Pancreas (tissue), 10 donors: ENCODE results near the gene CREBL2. TPM values are rescaled to one million over a fixed set of nuclear protein-coding genes. Genes with fewer than 3 reads are reported as not detected.

Experiments used
- ATAC-seq, 4 donors: fragments of 200-7000 bp; cut with Tn5 transposase; one replicate each; pipeline versions ENCODE4 v1.8.0 to v1.9.1; 2020; ENCODE audit warnings: mild to moderate bottlenecking in 4 of 4, moderate library complexity in 4 of 4
- DNase-seq, 6 donors: peaks; one replicate each; pipeline ENCODE4 v3.0.0-alpha.2; 2020
- FAIRE-seq: peaks from 2 replicates; lab custom pipeline; 2012; peaks lifted over from hg19 to GRCh38; lab: Jason Lieb, UNC
- H3K27ac ChIP-seq, 4 donors: fragments of 200-600 bp; sonication (generic); 1 replicate in 3 of 4; 2 replicates in 1 of 4; pipeline versions ENCODE4 v1.5.0 to v1.8.0; 2020
- H3K27me3 ChIP-seq, 4 donors: fragments of 200-600 bp; one replicate each; pipeline ENCODE4 v1.8.0; 2021
- H3K36me3 ChIP-seq, 3 donors: fragments of 200-600 bp; sonication (generic) in 1 of 3; one replicate each; pipeline versions ENCODE4 v1.5.0 to v1.8.0; 2020 to 2021
- H3K4me1 ChIP-seq, 3 donors: fragments of 200-600 bp; one replicate each; pipeline ENCODE4 v1.8.0; 2021
- H3K4me3 ChIP-seq, 4 donors: fragments of 200-600 bp; sonication (generic) in 2 of 4; one replicate each; pipeline versions ENCODE4 v1.5.0 to v1.8.0; 2020 to 2021
- H3K9me3 ChIP-seq, 4 donors: fragments of 200-600 bp; one replicate each; pipeline ENCODE4 v1.8.0; 2021
- WGBS, 2 donors: extraction: QIAGEN DNeasy Blood & Tissue Kit; methylation state at CpG; one replicate each; pipeline ENCODE4 v1.1.7; 2013; 5-methylcytosine and 5-hydroxymethylcytosine counted together
- intact Hi-C, 3 donors: fragments of 100-400 bp; cut with DNase I; formaldehyde crosslinking; loops; one replicate each; pipeline versions ENCODE4 v1.11.1 to v1.14.2; 2022
- polyA plus RNA-seq, 2 donors: library from polyadenylated mRNA; stranded (reverse); fragments of 200-250 nt; gene quantifications; one replicate each; pipeline ENCODE4 v1.2.3, GENCODE V29; 2013
- total RNA-seq, 6 donors: library from RNA; stranded (reverse); fragmentation: NEBNext Ultra II Directional in 4 of 6; extraction: Animal tissue kit (Norgen Biotek cat#: 25700) in 4 of 6; gene quantifications; one replicate each; pipeline versions ENCODE4 v1.2.1 to v1.2.4, GENCODE V29; 2021 to 2023
- TF ChIP-seq, protein P1 (sequence below), 4 donors: fragments of 200-600 bp; sonication (generic) in 3 of 4; IDR thresholded peaks; one replicate each; pipeline versions ENCODE4 v1.5.0 to v1.8.0; 2021; ENCODE audit warnings: antibody characterized with exemption in 4 of 4
- donor health status: healthy with polysubstance abuse.
- donor health status: DM: no; HTN: no; CAD: no; lungs with moderate emphysema.
- donor health status: DM: no; HTN: no; CAD: no.
- donor health status: control.
- donor health status: control.
- donor health status: Bipolar disorder and iron deficiency.
- donor health status: DM: yes; HTN: yes; CAD: no.
- donor health status: DM: no; HTN: no; CAD: no.
- donor health status: DM: no; HTN: no; CAD: no.
- donor health status: DM: yes; HTN: yes; CAD: no.

The CREBL2 gene
- total and polyA plus RNA-seq, 8 donors = 9.8 to 29.7 (median 16.6) TPM

DNA sequence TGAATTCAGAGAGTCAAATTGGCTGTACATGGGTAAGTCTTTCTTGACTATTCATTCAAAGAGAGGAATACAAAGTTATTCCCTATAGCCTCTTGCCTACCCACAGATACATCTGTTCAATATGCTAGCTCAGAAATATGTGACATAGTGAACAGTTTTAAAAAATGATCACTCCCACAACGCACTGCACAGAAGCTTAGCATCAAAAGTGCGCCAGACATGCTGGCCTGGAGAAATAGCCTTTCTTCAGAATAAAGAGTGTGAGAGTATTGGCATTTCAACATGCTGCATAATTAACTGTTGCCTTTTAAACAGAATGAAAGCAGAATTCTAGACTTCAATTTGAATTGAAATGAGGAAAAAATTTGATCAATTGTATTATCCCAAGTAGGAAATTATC, 57.3 kb downstream of the CREBL2 start:
- no peaks in the 10 kb centered on the region for H3K36me3 ChIP-seq
- 92 to 95% methylated on average over 2 of the region's 2 CpGs for WGBS, 2 donors
- no peaks in the 10 kb centered on the region for H3K27me3 ChIP-seq
- no peaks in the 10 kb centered on the region for H3K9me3 ChIP-seq
- no peaks in the 10 kb centered on the region for H3K4me1 ChIP-seq
- TF ChIP-seq, protein P1, sequence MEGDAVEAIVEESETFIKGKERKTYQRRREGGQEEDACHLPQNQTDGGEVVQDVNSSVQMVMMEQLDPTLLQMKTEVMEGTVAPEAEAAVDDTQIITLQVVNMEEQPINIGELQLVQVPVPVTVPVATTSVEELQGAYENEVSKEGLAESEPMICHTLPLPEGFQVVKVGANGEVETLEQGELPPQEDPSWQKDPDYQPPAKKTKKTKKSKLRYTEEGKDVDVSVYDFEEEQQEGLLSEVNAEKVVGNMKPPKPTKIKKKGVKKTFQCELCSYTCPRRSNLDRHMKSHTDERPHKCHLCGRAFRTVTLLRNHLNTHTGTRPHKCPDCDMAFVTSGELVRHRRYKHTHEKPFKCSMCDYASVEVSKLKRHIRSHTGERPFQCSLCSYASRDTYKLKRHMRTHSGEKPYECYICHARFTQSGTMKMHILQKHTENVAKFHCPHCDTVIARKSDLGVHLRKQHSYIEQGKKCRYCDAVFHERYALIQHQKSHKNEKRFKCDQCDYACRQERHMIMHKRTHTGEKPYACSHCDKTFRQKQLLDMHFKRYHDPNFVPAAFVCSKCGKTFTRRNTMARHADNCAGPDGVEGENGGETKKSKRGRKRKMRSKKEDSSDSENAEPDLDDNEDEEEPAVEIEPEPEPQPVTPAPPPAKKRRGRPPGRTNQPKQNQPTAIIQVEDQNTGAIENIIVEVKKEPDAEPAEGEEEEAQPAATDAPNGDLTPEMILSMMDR (IDR thresholded peaks at IDR 0.05) = no peak
- ATAC-seq (no peak), DNase-seq (no peak), FAIRE-seq (no peak)
- H3K4me3 ChIP-seq = no peak overlapping the region
- intact Hi-C loops = no loop called here
- no peak overlapping the region for H3K27ac ChIP-seq

DNA sequence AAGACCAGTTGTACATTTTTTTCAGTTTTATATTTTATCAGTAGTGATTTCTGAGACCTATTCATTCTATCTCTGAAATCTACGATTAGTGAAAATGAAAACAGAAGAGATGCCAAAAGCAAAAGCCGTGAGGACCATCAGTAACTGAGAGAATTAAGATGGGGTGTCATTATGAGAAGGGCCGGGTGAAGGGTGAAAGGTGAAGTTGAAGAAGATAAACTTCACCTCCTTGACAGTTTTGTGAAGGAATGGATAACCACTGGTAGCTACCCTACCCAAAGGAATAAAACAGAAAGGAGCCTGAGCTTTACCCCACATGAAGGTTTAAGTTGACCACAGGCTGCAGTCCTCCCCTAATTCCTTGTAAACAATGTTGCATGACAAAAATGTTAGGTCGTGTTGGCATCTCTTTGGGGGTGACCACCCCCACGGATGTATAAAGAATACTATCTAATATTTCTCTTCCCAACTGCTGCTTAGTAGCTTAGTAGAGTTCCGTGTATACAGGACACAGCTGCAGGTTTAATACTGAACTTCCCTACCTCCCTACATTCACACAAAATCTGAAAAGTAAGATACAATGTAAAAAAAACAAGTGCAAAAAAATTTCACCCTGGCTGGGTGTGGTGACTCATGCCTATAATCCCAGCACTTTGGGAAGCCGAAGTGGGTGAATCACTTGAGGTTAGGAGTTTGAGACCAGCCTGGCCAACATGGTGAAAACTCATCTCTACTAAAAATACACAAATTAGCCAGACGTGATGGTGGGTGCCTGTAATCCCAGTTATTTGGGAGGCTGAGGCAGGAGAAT, 60.4 kb downstream of the CREBL2 start:
- no peak for ATAC-seq

DNA sequence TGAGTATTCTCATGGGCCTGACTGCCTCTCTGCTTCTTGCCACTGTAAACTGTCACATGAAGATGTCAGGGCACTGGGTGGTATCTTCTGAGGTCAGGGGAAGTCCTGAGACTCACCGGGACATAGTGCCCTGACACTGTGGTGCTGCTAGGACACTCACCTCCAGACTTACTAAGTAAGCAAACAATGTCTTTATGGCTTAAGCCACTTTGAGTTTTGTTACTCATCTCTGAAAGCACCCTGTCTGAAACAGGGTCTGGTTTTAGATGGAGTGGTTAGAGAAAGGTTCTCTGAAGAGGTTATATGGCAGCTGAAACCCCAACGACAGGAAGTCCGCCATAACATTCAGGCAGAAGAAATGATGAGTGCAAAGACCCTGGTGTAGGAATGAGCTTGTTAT, 61.6 kb downstream of the CREBL2 start:
- WGBS, 2 donors = 91% methylated on average over 3 of the region's 3 CpGs
- Histone ChIP-seq H3K36me3 (no peaks in the 10 kb centered on the region), H3K27ac (no peak overlapping the region), H3K27me3 (no peaks in the 10 kb centered on the region), H3K4me1 (no peaks in the 10 kb centered on the region), H3K4me3 (no peak overlapping the region), H3K9me3 (no peaks in the 10 kb centered on the region)
- TF ChIP-seq, protein P1 (IDR thresholded peaks at IDR 0.05) = no peak
- intact Hi-C loops = no loop called here
- ATAC-seq = no peak
- FAIRE-seq = no peak
- DNase-seq = no peak

More for the DNA sequence above, 60.4 kb downstream of the CREBL2 start:
- no peak for FAIRE-seq
- Histone ChIP-seq H3K9me3 (no peaks in the 10 kb centered on the region), H3K27me3 (no peaks in the 10 kb centered on the region), H3K4me1 (no peaks in the 10 kb centered on the region), H3K4me3 (no peak overlapping the region), H3K27ac (no peak overlapping the region), H3K36me3 (no peaks in the 10 kb centered on the region)
- no peak for DNase-seq
- intact Hi-C loops = no loop called here
- TF ChIP-seq, protein P1 (IDR thresholded peaks at IDR 0.05) = no peak
- WGBS, 2 donors = 62 to 71% methylated on average over 8 of the region's 8 CpGs

DNA sequence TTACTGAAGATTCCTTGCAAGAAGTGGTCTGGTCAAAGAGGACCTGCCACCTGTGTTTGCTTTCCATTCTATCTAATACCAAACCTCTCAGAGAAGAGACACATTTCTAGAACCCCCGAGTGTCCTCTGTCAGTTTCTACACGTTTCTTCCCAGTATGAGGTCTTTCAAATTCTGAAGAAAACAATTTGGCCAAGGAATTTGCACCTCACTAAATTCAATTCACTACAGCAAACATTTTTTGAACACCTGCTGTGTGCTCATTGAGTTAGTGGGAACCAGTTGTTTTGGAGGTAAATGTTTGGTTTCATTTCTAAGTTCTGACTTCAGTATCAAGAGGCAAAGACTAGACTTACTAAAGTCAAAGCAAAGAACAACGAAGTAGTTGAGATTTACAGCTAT, 64.9 kb downstream of the CREBL2 start:
- Histone ChIP-seq H3K27ac (no peak overlapping the region), H3K9me3 (no peaks in the 10 kb centered on the region), H3K4me1 (no peaks in the 10 kb centered on the region), H3K36me3 (no peaks in the 10 kb centered on the region), H3K27me3 (no peaks in the 10 kb centered on the region), H3K4me3 (no peak overlapping the region)
- 40 to 45% methylated on average over 3 of the region's 3 CpGs for WGBS, 2 donors
- FAIRE-seq = no peak
- no peak for DNase-seq
- intact Hi-C loops = no loop called here
- TF ChIP-seq, protein P1 (IDR thresholded peaks at IDR 0.05) = no peak
- ATAC-seq = no peak
